GM10248 (cell line): ENCODE data around the gene HDAC9.

Source experiments
- CTCF ChIA-PET: fragments of 300-600 bp; sonication (Branson Sonifier 250); formaldehyde crosslinking; extraction: SDS; loops from one replicate; lab custom pipeline; 2021; ENCODE audit warnings: antibody characterized with exemption; lab: Yijun Ruan, JAX
- POLR2A ChIA-PET: fragments of 350-650 bp; sonication (Branson Sonifier 250); formaldehyde crosslinking; extraction: SDS; loops from one replicate; lab custom pipeline; 2020; ENCODE audit warnings: antibody characterized with exemption; lab: Yijun Ruan, JAX
- DNase-seq: peaks from one replicate; pipeline ENCODE4 v3.0.0; 2012; ENCODE audit errors: extremely low spot score
- CTCF ChIP-seq: IDR thresholded peaks from 2 replicates; pipeline ENCODE4 v1.5.1; 2012; ENCODE audit warnings: mild to moderate bottlenecking, low read depth; ENCODE audit errors: extremely low read depth, missing control alignments, control extremely low read depth

The HDAC9 gene

GRCh38 chr7:18855796-18856195 is 360.2 kb downstream of the HDAC9 start:
- TF ChIP-seq CTCF, result no peak
- DNase-seq, result no peak
- CTCF ChIA-PET, result no interaction called here
- POLR2A ChIA-PET, result no interaction called here

GRCh38 chr7:18858232-18858631 is 362.7 kb downstream of the HDAC9 start:
- DNase-seq, result no peak
- CTCF ChIA-PET, result interaction anchor here (1.0 kb wide), 1 partner anchor 34 kb away, joined by 3 read pairs; no protein-coding TSS in a partner anchor
- no peak for TF ChIP-seq CTCF
- POLR2A ChIA-PET, result no interaction called here

GRCh38 chr7:18859318-18859717 is 363.8 kb downstream of the HDAC9 start:
- POLR2A ChIA-PET, result no interaction called here
- TF ChIP-seq CTCF, result no peak
- no peak for DNase-seq
- CTCF ChIA-PET, result interaction anchor here (1.0 kb wide), 1 partner anchor 9 kb away, joined by 3 read pairs; no protein-coding TSS in a partner anchor

GRCh38 chr7:18860221-18860620 is 364.7 kb downstream of the HDAC9 start:
- ChIA-PET CTCF (no interaction called here), POLR2A (no interaction called here)
- TF ChIP-seq CTCF, result no peak
- DNase-seq, result no peak

GRCh38 chr7:18861514-18862118 is 366.1 kb downstream of the HDAC9 start:
- ChIA-PET POLR2A (no interaction called here), CTCF (interaction anchor here (0.7 to 1.4 kb wide), 2 partner anchors 10 to 505 kb away, joined by 3 read pairs; no protein-coding TSS in a partner anchor)
- DNase-seq, result no peak
- TF ChIP-seq CTCF, result no peak

- POLR2A ChIA-PET, result no interaction called here
- DNase-seq, result no peak
- CTCF ChIA-PET, result no interaction called here
- TF ChIP-seq CTCF, result no peak
Measured at GRCh38 chr7:18864967-18865366, 369.4 kb downstream of the HDAC9 start.
